ENCODE measurements around the gene KCND3. TPM values are rescaled to one million over a fixed set of nuclear protein-coding genes. Genes with fewer than 3 reads are reported as not detected.

The KCND3 gene
- total RNA-seq, 6 donors from 2014 or later: 2.7 to 6.4 (median 5.4) TPM

DNA sequence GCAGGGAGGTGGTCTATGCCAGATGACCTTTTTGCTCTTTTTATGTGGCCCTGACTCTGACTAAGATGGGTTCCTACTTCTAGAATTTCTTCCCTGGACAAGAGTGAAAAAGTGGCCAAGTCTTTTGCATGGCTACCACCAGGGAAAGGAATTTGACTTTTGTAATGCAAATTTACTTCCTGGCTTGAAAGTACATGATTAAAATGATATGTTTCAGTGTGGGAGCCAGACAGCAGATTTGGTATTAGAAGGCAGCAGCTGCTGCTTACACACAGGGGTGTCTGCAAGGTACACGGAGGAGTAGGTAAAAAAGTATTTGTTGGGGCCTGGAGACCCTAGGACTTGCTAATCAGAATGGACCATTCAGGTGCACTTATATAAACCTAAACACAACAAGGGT, 78.4 kb downstream of the KCND3 start:
- no peak for DNase-seq
- Histone ChIP-seq H3K27ac (no peak overlapping the region), H3K9me3 (no peaks in the 10 kb centered on the region), H3K36me3 (no peaks in the 10 kb centered on the region), H3K4me1 (no peaks in the 10 kb centered on the region), H3K4me3 (no peak overlapping the region), H3K27me3 (no peaks in the 10 kb centered on the region)
- 82 to 90% methylated on average over 1 of the region's 1 CpG for WGBS, 2 donors
- no peak for ATAC-seq (ENCODE audit: low FRiP score in 2 of 2)
- TF ChIP-seq POLR2AphosphoS5 (IDR thresholded peaks at IDR 0.05) (no peak), POLR2A (IDR thresholded peaks at IDR 0.05) (no peak), EP300 (IDR thresholded peaks at IDR 0.05) (no peak)
- TF ChIP-seq, protein P1, sequence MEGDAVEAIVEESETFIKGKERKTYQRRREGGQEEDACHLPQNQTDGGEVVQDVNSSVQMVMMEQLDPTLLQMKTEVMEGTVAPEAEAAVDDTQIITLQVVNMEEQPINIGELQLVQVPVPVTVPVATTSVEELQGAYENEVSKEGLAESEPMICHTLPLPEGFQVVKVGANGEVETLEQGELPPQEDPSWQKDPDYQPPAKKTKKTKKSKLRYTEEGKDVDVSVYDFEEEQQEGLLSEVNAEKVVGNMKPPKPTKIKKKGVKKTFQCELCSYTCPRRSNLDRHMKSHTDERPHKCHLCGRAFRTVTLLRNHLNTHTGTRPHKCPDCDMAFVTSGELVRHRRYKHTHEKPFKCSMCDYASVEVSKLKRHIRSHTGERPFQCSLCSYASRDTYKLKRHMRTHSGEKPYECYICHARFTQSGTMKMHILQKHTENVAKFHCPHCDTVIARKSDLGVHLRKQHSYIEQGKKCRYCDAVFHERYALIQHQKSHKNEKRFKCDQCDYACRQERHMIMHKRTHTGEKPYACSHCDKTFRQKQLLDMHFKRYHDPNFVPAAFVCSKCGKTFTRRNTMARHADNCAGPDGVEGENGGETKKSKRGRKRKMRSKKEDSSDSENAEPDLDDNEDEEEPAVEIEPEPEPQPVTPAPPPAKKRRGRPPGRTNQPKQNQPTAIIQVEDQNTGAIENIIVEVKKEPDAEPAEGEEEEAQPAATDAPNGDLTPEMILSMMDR (IDR thresholded peaks at IDR 0.05): no peak

DNA sequence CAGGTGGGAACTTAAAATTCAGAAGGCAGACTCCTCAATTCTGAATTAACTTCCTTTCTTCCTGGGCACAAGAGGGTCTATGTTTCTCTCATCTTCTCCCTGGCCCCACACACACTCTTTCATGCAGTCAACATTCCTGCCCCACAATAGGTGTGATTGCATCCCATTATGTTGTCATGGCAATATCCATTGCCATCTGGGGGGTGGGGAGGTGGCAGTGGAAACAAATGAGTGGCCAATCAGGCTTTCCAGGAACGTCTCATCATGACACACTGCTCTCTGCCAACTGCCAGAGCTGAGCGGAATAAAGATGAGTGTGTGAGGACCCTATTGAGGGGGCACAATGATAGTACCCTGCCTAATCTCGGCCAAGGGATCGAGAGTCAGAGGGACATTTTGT, 80.4 kb downstream of the KCND3 start:
- H3K4me3 ChIP-seq: no peak overlapping the region
- DNase-seq (no peak), ATAC-seq (ENCODE audit: low FRiP score in 2 of 2) (no peak)
- H3K27me3 ChIP-seq: no peaks in the 10 kb centered on the region
- H3K36me3 ChIP-seq: no peaks in the 10 kb centered on the region
- no peaks in the 10 kb centered on the region for H3K9me3 ChIP-seq
- H3K4me1 ChIP-seq: no peaks in the 10 kb centered on the region
- 74 to 81% methylated on average over 4 of the region's 4 CpGs for WGBS, 2 donors
- TF ChIP-seq POLR2A (IDR thresholded peaks at IDR 0.05) (no peak), EP300 (IDR thresholded peaks at IDR 0.05) (no peak), POLR2AphosphoS5 (IDR thresholded peaks at IDR 0.05) (no peak)
- TF ChIP-seq, protein P1 (IDR thresholded peaks at IDR 0.05): no peak
- no peak overlapping the region for H3K27ac ChIP-seq

DNA sequence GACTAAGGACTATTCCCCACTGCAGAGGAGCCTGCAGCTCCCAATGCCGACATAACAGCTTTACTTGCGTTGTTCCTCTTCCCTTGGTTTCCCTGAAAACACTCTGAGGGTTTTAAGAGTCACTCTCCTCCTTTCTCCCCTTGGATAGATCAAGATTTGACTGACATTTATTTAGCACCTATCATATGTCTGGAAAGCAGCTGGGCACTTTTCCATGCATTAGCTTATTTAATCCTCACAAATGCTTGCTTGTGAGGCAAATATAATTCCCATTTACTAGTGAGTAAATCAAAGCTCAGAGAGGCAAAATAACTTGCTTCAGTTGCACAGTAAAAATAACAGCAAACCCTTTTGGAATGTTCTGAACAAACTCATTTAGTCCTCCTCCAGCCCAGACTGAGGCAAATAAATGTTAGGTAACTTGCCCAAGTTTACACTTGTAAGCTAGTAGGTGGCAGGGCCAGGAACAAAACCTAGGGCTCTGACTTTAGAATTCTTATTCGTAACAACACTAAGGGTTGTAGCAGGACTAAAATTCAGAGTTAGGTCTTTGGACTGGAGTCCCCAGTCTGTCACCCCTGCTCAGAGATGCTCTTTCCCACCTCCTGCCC, 81.4 kb downstream of the KCND3 start:
- no peaks in the 10 kb centered on the region for H3K36me3 ChIP-seq
- 78 to 88% methylated on average over 3 of the region's 3 CpGs for WGBS, 2 donors
- DNase-seq (no peak), ATAC-seq (ENCODE audit: low FRiP score in 2 of 2) (no peak)
- no peaks in the 10 kb centered on the region for H3K9me3 ChIP-seq
- no peak overlapping the region for H3K4me3 ChIP-seq
- TF ChIP-seq EP300 (IDR thresholded peaks at IDR 0.05) (no peak), POLR2AphosphoS5 (IDR thresholded peaks at IDR 0.05) (no peak), POLR2A (IDR thresholded peaks at IDR 0.05) (no peak)
- TF ChIP-seq, protein P1 (IDR thresholded peaks at IDR 0.05): no peak
- H3K4me1 ChIP-seq: no peaks in the 10 kb centered on the region
- H3K27ac ChIP-seq: no peak overlapping the region
- H3K27me3 ChIP-seq: no peaks in the 10 kb centered on the region

DNA sequence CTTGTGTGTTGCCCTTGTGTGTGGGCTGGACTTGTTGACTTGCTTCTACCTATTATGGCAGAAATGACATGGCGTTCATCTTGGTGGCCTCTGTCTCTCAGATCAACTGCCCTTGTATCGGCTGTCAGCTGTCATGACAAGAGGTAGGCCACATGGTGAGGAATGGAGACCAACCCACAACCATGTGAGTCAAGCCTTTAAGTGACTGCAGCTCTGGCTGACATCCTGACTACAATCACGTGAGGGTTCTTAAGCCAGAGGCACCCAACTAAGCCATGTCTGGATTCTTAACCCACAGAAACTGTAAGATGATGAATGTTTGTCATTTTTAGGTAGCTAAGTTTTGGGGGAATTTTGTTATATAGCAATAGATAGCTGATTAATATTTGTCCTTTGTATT, 82.1 kb downstream of the KCND3 start:
- 71 to 79% methylated on average over 3 of the region's 3 CpGs for WGBS, 2 donors
- H3K36me3 ChIP-seq: no peaks in the 10 kb centered on the region
- ATAC-seq (ENCODE audit: low FRiP score in 2 of 2) (no peak), DNase-seq (no peak)
- no peaks in the 10 kb centered on the region for H3K9me3 ChIP-seq
- no peak overlapping the region for H3K4me3 ChIP-seq
- H3K4me1 ChIP-seq: no peaks in the 10 kb centered on the region
- TF ChIP-seq, protein P1 (IDR thresholded peaks at IDR 0.05): no peak
- TF ChIP-seq POLR2A (IDR thresholded peaks at IDR 0.05) (no peak), POLR2AphosphoS5 (IDR thresholded peaks at IDR 0.05) (no peak), EP300 (IDR thresholded peaks at IDR 0.05) (no peak)
- no peak overlapping the region for H3K27ac ChIP-seq
- no peaks in the 10 kb centered on the region for H3K27me3 ChIP-seq

DNA sequence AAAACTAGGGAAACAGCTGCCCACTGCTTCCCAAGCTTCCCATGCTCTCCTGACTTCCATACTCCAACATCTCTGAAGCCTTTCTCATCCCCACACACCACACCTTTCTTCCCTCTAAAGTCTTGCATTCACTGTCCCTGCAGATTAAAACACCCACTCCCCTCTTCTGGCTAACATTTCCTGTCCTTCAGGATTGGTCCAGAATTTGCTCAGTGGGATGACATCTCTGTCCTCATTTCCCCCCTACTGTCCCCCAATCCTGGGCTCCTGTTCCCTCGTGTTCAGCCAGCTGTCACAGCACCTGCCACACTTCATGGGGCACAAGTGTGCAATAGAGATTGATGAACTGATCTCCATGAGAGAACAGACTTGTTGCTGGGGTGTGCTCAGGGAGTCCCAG, 82.7 kb downstream of the KCND3 start:
- H3K4me1 ChIP-seq: no peaks in the 10 kb centered on the region
- H3K36me3 ChIP-seq: no peaks in the 10 kb centered on the region
- WGBS, 2 donors: 13 to 55% methylated on average over 1 of the region's 1 CpG
- TF ChIP-seq POLR2AphosphoS5 (IDR thresholded peaks at IDR 0.05) (no peak), EP300 (IDR thresholded peaks at IDR 0.05) (no peak), POLR2A (IDR thresholded peaks at IDR 0.05) (no peak)
- TF ChIP-seq, protein P1 (IDR thresholded peaks at IDR 0.05): no peak
- DNase-seq (no peak), ATAC-seq (ENCODE audit: low FRiP score in 2 of 2) (no peak)
- H3K9me3 ChIP-seq: no peaks in the 10 kb centered on the region
- no peaks in the 10 kb centered on the region for H3K27me3 ChIP-seq
- H3K4me3 ChIP-seq: no peak overlapping the region
- no peak overlapping the region for H3K27ac ChIP-seq

All from upper lobe of left lung (tissue), 6 donors.